ENCODE measurements around the gene FMO3. TPM values are rescaled to one million over a fixed set of nuclear protein-coding genes. Genes with fewer than 3 reads are reported as not detected.

FMO3 gene
- total RNA-seq, 3 donors from 2014 or later = not detected

- no peak for DNase-seq
Observed at GRCh38 chr1:171128463-171128862, 37.8 kb downstream of the FMO3 start.

DNA sequence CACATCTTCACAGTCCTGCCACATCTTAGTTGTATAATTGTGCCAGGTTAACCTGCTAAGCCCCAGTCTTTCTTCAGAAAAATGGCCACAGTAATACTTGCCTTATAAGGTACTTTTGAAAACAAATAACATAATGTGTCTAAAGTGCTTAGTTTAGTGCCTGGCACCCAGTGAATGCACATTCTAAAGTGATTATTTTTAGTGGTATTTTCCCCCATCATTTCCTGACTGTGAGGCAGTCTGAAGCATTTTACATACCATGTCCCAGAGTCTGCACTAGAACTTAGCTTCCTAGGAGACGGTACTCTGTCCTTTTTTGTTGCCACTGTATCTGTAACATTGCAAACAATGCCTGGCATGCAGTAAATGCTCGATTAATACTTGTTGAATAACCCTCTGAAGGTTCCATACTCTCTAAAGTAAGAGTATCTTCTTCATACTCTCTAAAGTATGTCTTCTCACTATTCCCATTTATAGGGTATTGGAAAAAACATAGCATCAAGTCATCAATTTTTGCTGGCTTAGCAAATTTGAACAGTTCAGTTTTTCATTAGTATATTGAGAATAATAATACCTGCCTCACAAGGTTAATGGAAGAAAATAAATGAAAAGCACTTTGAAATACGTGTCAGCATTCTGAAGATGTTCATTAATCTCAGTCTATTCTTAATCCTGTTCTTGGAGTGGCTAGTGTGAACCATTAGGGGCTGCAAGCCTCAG lies 43.7 kb downstream of the FMO3 start:
- no peak for ATAC-seq
- no peak for DNase-seq
- no peaks in the 10 kb centered on the region for H3K36me3 Mint-ChIP-seq (ENCODE audit: insufficient read depth)
- H3K4me1 Mint-ChIP-seq (ENCODE audit: low read depth) = no peaks in the 10 kb centered on the region
- no peak overlapping the region for H3K4me3 Mint-ChIP-seq
- peaks cover 6% of the 10 kb centered on the region for H3K27me3 Mint-ChIP-seq (ENCODE audit: low read depth)
- H3K9me3 Mint-ChIP-seq = peaks cover 1% of the 10 kb centered on the region

More at GRCh38 chr1:171128463-171128862, 37.8 kb downstream of the FMO3 start:
- Mint-ChIP-seq H3K36me3 (ENCODE audit: insufficient read depth) (no peaks in the 10 kb centered on the region), H3K4me1 (ENCODE audit: low read depth) (no peaks in the 10 kb centered on the region), H3K4me3 (no peak overlapping the region), H3K9me3 (peaks cover 10% of the 10 kb centered on the region), H3K27me3 (ENCODE audit: low read depth) (peaks cover 12% of the 10 kb centered on the region)
- no peak for ATAC-seq

DNA sequence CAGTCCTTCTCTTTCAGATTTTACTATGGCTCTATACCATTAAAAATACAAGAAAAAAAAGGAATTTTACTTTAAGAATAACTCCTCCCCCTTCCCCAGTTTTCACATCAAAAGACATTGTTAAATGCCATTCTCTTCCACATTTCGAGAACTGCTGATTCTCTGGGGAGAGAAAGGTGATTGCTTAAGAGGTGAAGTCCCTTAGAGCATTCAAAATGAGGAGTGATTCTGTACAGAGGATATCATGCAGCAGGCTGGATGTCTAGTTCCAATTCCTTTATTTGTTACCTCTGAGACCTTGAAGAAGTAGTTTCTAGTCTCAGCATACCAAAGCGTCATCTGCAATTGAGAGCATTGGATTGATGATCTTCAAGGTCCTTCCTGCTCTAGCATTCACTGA lies 46.9 kb downstream of the FMO3 start:
- Mint-ChIP-seq H3K27me3 (ENCODE audit: low read depth) (peaks cover 16% of the 10 kb centered on the region), H3K36me3 (ENCODE audit: insufficient read depth) (no peaks in the 10 kb centered on the region), H3K4me1 (ENCODE audit: low read depth) (no peaks in the 10 kb centered on the region), H3K9me3 (no peaks in the 10 kb centered on the region), H3K4me3 (no peak overlapping the region)
- ATAC-seq (no peak), DNase-seq (no peak)

GRCh38 chr1:171138980-171139379 lies 48.3 kb downstream of the FMO3 start:
- Mint-ChIP-seq H3K4me1 (ENCODE audit: low read depth) (no peaks in the 10 kb centered on the region), H3K36me3 (ENCODE audit: insufficient read depth) (no peaks in the 10 kb centered on the region), H3K4me3 (no peak overlapping the region), H3K27me3 (ENCODE audit: low read depth) (peaks cover 16% of the 10 kb centered on the region), H3K9me3 (no peaks in the 10 kb centered on the region)
- DNase-seq (no peak), ATAC-seq (no peak)

GRCh38 chr1:171139890-171140289 lies 49.2 kb downstream of the FMO3 start:
- ATAC-seq = no peak
- Mint-ChIP-seq H3K36me3 (ENCODE audit: insufficient read depth) (no peaks in the 10 kb centered on the region), H3K27me3 (ENCODE audit: low read depth) (peaks cover 18% of the 10 kb centered on the region)

DNA sequence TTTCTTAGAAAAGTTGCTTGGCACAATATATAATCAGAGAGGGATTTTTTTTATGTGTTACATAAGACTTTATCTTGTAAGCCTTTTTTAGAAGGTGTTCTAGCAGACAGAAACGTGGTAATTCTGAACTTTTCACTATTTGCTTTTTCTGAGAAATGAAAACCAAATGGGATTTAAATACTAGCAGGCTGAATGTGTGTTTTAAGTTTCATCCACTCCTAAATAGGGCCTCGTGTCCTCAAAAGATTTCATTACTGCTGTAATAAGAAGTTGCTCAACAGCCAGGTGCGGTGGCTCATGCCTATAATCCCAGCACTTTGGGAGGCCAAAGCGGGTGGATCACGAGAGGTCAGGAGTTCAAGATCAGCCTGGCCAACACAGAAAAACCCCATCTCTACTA lies 49.7 kb downstream of the FMO3 start:
- no peak for ATAC-seq
- no peak for DNase-seq
- Mint-ChIP-seq H3K9me3 (no peaks in the 10 kb centered on the region), H3K4me1 (ENCODE audit: low read depth) (no peaks in the 10 kb centered on the region), H3K36me3 (ENCODE audit: insufficient read depth) (no peaks in the 10 kb centered on the region), H3K4me3 (no peak overlapping the region), H3K27me3 (ENCODE audit: low read depth) (peaks cover 22% of the 10 kb centered on the region)

More at GRCh38 chr1:171139890-171140289, 49.2 kb downstream of the FMO3 start:
- DNase-seq = no peak
- no peaks in the 10 kb centered on the region for H3K4me1 Mint-ChIP-seq (ENCODE audit: low read depth)
- no peaks in the 10 kb centered on the region for H3K9me3 Mint-ChIP-seq
- H3K4me3 Mint-ChIP-seq = no peak overlapping the region

- Mint-ChIP-seq H3K4me3 (no peak overlapping the region), H3K27me3 (ENCODE audit: low read depth) (peaks cover 22% of the 10 kb centered on the region), H3K9me3 (no peaks in the 10 kb centered on the region), H3K36me3 (ENCODE audit: insufficient read depth) (no peaks in the 10 kb centered on the region), H3K4me1 (ENCODE audit: low read depth) (no peaks in the 10 kb centered on the region)
- DNase-seq (no peak), ATAC-seq (no peak)
Observed at GRCh38 chr1:171140956-171141687, 50.4 kb downstream of the FMO3 start.

DNA sequence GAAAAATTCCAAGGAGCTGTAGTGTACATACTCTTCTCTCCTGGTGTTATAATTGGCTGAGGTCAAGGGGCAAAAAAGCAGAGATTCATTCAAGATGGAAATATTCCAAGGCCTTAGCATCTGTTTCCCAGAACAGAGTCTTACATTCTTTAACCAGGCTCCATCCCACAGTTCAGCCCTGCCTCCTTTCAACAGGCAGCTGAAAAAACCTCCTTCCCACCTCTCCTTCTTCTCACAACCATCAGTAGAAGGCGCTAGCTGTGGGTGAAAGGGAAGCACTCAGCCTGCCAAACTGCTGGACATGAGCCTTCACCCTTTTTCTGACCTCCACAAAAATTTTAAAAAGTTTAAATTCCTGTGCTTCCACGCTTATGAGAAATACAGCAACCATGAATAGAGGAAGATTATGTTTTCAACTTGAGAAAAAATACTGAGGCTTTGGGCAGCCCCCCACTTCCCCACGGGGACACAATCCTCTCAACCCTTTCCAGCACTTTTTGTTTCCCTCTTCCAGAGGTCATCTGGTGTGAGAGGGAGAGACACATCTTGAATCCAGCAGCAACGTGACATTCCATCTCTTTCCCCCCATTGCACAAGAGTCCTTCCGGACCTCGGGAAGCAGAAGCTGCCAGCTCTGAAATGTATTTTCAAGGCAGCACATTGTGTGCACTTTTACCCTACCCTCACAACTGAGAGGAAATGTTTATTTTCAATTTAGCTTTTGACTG lies 51.1 kb downstream of the FMO3 start:
- Mint-ChIP-seq H3K9me3 (no peaks in the 10 kb centered on the region), H3K36me3 (ENCODE audit: insufficient read depth) (no peaks in the 10 kb centered on the region), H3K4me3 (no peak overlapping the region), H3K4me1 (ENCODE audit: low read depth) (no peaks in the 10 kb centered on the region), H3K27me3 (ENCODE audit: low read depth) (peaks cover 22% of the 10 kb centered on the region)
- DNase-seq (no peak), ATAC-seq (no peak)

DNA sequence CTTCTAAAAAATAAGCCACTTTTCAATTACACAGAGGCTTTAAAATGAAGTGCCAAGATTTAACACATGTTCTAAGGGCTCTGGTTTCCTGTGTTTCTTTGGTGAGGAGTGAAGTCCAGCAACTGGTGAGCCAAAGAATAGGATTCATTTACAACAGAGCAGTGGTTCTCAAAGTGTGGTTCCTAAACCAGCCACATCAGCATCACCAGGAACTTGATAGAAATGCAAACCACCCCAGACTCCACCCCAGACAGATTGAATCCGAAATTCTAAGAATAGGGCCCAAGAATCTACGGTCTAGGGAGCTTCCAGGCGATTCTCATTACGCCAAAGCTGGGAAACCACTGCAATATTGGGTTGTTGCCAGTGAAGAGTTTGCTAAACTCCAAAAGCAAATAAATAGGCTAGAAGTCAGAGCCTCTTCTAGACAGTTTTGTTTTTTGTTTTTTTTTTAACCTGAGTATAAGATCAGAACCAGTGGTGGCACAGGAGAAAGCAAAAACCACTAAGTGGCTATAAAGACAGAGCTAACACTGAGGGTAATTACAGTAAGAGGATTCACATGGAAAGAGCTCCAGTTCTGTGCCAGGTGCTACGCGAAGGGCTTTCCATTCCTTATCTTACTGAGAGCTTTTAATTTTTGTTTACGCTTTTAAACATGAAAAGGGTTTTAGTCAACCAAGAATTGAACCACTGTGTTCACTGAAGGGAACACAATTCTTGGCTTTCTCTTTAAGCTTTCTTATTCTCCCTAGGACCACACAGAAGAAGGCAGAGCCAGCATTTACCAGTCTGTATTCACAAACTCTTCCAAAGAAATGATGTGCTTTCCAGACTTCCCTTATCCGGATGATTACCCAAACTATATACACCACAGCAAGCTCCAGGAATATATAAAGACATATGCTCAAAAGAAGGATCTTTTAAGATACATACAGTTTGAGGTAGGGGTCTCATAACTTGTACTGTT lies 52.0 kb downstream of the FMO3 start:
- H3K4me3 Mint-ChIP-seq = no peak overlapping the region
- H3K36me3 Mint-ChIP-seq (ENCODE audit: insufficient read depth) = no peaks in the 10 kb centered on the region
- no peaks in the 10 kb centered on the region for H3K4me1 Mint-ChIP-seq (ENCODE audit: low read depth)
- no peak for ATAC-seq
- H3K27me3 Mint-ChIP-seq (ENCODE audit: low read depth) = peaks cover 22% of the 10 kb centered on the region
- no peaks in the 10 kb centered on the region for H3K9me3 Mint-ChIP-seq
- DNase-seq = no peak

DNA sequence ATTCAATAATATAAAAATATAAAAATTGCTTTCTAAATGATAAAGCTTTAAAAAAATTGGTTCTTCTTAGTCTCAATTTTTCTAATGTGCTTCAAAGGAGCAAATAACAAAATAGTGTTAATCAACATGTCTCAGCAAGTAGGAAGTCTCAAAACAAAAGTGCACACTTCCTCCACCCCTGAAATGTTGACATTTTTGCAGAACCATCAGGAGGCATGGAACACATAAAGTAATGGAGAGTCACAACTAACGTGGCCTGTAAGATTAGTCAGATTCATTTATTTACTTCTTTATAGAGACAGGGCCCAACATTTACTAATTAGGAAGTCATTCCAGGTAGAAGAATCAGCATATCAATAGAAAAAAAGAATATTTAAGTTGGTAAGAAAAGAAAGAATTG lies 59.5 kb downstream of the FMO3 start:
- no peaks in the 10 kb centered on the region for H3K9me3 Mint-ChIP-seq
- H3K36me3 Mint-ChIP-seq (ENCODE audit: insufficient read depth) = no peaks in the 10 kb centered on the region
- H3K4me3 Mint-ChIP-seq = no peak overlapping the region
- ATAC-seq (no peak), DNase-seq (no peak)
- no peaks in the 10 kb centered on the region for H3K4me1 Mint-ChIP-seq (ENCODE audit: low read depth)
- H3K27me3 Mint-ChIP-seq (ENCODE audit: low read depth) = peaks cover 14% of the 10 kb centered on the region

- Mint-ChIP-seq H3K9me3 (no peaks in the 10 kb centered on the region), H3K36me3 (ENCODE audit: insufficient read depth) (no peaks in the 10 kb centered on the region), H3K27me3 (ENCODE audit: low read depth) (peaks cover 15% of the 10 kb centered on the region), H3K4me1 (ENCODE audit: low read depth) (no peaks in the 10 kb centered on the region), H3K4me3 (no peak overlapping the region)
- DNase-seq = no peak
- ATAC-seq = no peak
Observed at GRCh38 chr1:171152549-171152948, 61.8 kb downstream of the FMO3 start.

DNA sequence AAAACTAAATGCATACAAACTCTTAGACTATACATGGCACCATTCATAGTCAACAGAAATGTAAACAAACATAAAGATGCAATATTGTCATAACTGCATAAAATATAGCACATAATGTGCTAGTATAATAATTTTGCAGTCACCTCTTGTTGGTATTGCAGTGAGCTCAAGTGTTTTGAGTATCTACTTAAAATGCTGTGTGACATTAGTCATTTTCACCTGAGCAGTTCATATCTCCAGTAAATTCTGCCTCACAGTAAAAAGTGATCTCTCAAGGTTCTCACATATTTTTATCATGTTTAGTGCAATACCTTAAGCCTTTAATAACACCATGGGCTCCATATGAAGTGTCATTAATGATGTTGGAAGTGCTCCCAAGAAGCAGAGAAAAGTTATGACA lies 64.8 kb downstream of the FMO3 start:
- no peaks in the 10 kb centered on the region for H3K36me3 Mint-ChIP-seq (ENCODE audit: insufficient read depth)
- no peak for DNase-seq
- no peaks in the 10 kb centered on the region for H3K4me1 Mint-ChIP-seq (ENCODE audit: low read depth)
- H3K9me3 Mint-ChIP-seq = no peaks in the 10 kb centered on the region
- H3K27me3 Mint-ChIP-seq (ENCODE audit: low read depth) = peaks cover 11% of the 10 kb centered on the region
- ATAC-seq = no peak
- H3K4me3 Mint-ChIP-seq = no peak overlapping the region

GRCh38 chr1:171158096-171158495 lies 67.4 kb downstream of the FMO3 start:
- Mint-ChIP-seq H3K36me3 (ENCODE audit: insufficient read depth) (no peaks in the 10 kb centered on the region), H3K4me3 (no peak overlapping the region), H3K9me3 (no peaks in the 10 kb centered on the region), H3K27me3 (ENCODE audit: low read depth) (peaks cover 3% of the 10 kb centered on the region), H3K4me1 (ENCODE audit: low read depth) (no peaks in the 10 kb centered on the region)
- ATAC-seq (no peak), DNase-seq (no peak)

DNA sequence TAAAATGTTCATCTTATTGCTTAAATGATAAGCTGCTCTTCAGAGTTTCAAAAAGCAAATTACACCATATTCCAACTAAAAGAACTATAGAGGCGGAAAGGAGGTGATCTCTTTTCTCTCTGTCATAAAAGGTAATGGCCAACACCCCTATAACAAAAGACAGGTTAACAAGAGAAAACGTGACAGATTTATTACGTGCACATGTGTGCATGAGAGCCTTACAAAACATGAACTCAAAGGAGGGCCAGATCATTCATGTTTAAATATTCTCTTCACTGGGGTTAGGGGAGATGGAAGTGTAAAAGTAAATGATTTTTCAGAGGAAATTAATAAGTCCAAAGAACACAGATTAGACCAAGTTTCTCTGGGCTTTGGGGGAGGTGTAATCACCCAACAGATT lies 67.8 kb downstream of the FMO3 start:
- DNase-seq = no peak
- no peaks in the 10 kb centered on the region for H3K36me3 Mint-ChIP-seq (ENCODE audit: insufficient read depth)
- no peaks in the 10 kb centered on the region for H3K4me1 Mint-ChIP-seq (ENCODE audit: low read depth)
- H3K9me3 Mint-ChIP-seq = no peaks in the 10 kb centered on the region
- H3K27me3 Mint-ChIP-seq (ENCODE audit: low read depth) = peaks cover 3% of the 10 kb centered on the region
- H3K4me3 Mint-ChIP-seq = no peak overlapping the region
- ATAC-seq = no peak
